Activated gamma-delta T cell treated with anti-CD3 and anti-CD28 coated beads, Interleukin-2, amount 50 U/mL, for 16 hours (primary cell): ENCODE measurements around the gene SEMA6A.
"Not testable (repeated sequence)": the region's sequence is repeated elsewhere in the genome, so short reads cannot be mapped to it uniquely, and the experiment has no call there.

Experiments used
- DNase-seq: peaks from one replicate; pipeline ENCODE4 v3.0.0-alpha.2; 2020; ENCODE audit warnings: low read depth

Gene SEMA6A

GRCh38 chr5:116524051-116524904, 50.3 kb downstream of the SEMA6A start:
- DNase-seq, result no peak

- DNase-seq, result not testable (repeated sequence)
Measured at GRCh38 chr5:116523182-116523581, 51.4 kb downstream of the SEMA6A start.

GRCh38 chr5:116522356-116523136, 52.1 kb downstream of the SEMA6A start:
- no peak for DNase-seq

- DNase-seq, result no peak
Measured at GRCh38 chr5:116521173-116521872, 53.3 kb downstream of the SEMA6A start.

- no peak for DNase-seq
Measured at GRCh38 chr5:116520771-116521170, 53.9 kb downstream of the SEMA6A start.

- no peak for DNase-seq
Measured at GRCh38 chr5:116518423-116518822, 56.2 kb downstream of the SEMA6A start.

- no peak for DNase-seq
Measured at GRCh38 chr5:116517488-116517887, 57.1 kb downstream of the SEMA6A start.

- DNase-seq, result no peak
Measured at GRCh38 chr5:116516021-116516420, 58.6 kb downstream of the SEMA6A start.

GRCh38 chr5:116514421-116514970, 60.1 kb downstream of the SEMA6A start:
- DNase-seq, result no peak

- no peak for DNase-seq
Measured at GRCh38 chr5:116510517-116510916, 64.1 kb downstream of the SEMA6A start.

- no peak for DNase-seq
Measured at GRCh38 chr5:116509483-116510244, 65.0 kb downstream of the SEMA6A start.

- DNase-seq, result no peak
Measured at GRCh38 chr5:116508835-116509234, 65.8 kb downstream of the SEMA6A start.

GRCh38 chr5:116507941-116508655, 66.5 kb downstream of the SEMA6A start:
- no peak for DNase-seq

- DNase-seq, result no peak
Measured at GRCh38 chr5:116507051-116507537, 67.5 kb downstream of the SEMA6A start.

- DNase-seq, result no peak
Measured at GRCh38 chr5:116506488-116506887, 68.1 kb downstream of the SEMA6A start.

- no peak for DNase-seq
Measured at GRCh38 chr5:116504593-116505166, 69.9 kb downstream of the SEMA6A start.

- DNase-seq, result no peak
Measured at GRCh38 chr5:116502616-116503015, 72.0 kb downstream of the SEMA6A start.

GRCh38 chr5:116502138-116502537, 72.5 kb downstream of the SEMA6A start:
- DNase-seq, result no peak

- DNase-seq, result no peak
Measured at GRCh38 chr5:116498503-116499048, 76.0 kb downstream of the SEMA6A start.

- no peak for DNase-seq
Measured at GRCh38 chr5:116497631-116498030, 77.0 kb downstream of the SEMA6A start.
